ENCODE data around the gene DNAH8. TPM values are rescaled to one million over a fixed set of nuclear protein-coding genes. Genes with fewer than 3 reads are reported as not detected.

The DNAH8 gene
- polyA plus RNA-seq, 3 donors = not detected

GRCh38 chr6:39003072-39003471, 288.0 kb downstream of the DNAH8 start:
- Histone ChIP-seq H2AFZ (ENCODE audit: insufficient read depth, low read depth, low read length, poor library complexity, severe bottlenecking) (no peak overlapping the region), H3K4me1 (ENCODE audit: control insufficient read depth in 1 of 2, insufficient read depth in 2 of 2, low read length in 2 of 2) (no peaks in the 10 kb centered on the region), H3K9ac (ENCODE audit: insufficient read depth, low read length, poor library complexity, severe bottlenecking) (no peak overlapping the region), H3K27ac (ENCODE audit: low read depth in 1 of 2, low read length in 2 of 2) (no peak overlapping the region), H4K20me1 (ENCODE audit: insufficient read depth, low read length) (no peaks in the 10 kb centered on the region), H3K27me3 (ENCODE audit: control insufficient read depth in 2 of 2, insufficient read depth in 2 of 2, low read length in 2 of 2) (peaks cover 20 to 26% of the 10 kb centered on the region in 2 donors), H3K36me3 (replicated peaks in 1 of 2; ENCODE audit: control insufficient read depth in 1 of 2, insufficient read depth in 2 of 2, low read length in 2 of 2) (no peaks in the 10 kb centered on the region), H3K4me2 (replicated peaks; ENCODE audit: extremely low read depth, low read length, poor library complexity, severe bottlenecking) (no peak overlapping the region), H3K4me3 (replicated peaks in 1 of 3; ENCODE audit: low read depth in 2 of 3, low read length in 3 of 3) (no peak overlapping the region), H3K79me2 (ENCODE audit: insufficient read depth, low read length) (no peaks in the 10 kb centered on the region), H3K9me3 (replicated peaks in 1 of 2; ENCODE audit: control insufficient read depth in 1 of 2, insufficient read depth in 1 of 2, low read length in 2 of 2) (no peaks in the 10 kb centered on the region)
- intact Hi-C loops (cut with micrococcal nuclease) = no loop called here
- TF ChIP-seq CTCF (IDR thresholded peaks at IDR 0.05) = no peak
- 0% methylated on average over 1 of the region's 3 CpGs for WGBS (ENCODE audit: insufficient coverage)
- H3K27me3 Mint-ChIP-seq (ENCODE audit: low read depth in 3 of 3) = peaks cover 21 to 43% (median 22%) of the 10 kb centered on the region in 3 donors
- peaks cover 0 to 2% (median 0%) of the 10 kb centered on the region in 7 donors for H3K9me3 Mint-ChIP-seq
- no peak overlapping the region for H3K4me3 Mint-ChIP-seq
- no peaks in the 10 kb centered on the region for H3K4me1 Mint-ChIP-seq
- no peak for DNase-seq
- no peaks in the 10 kb centered on the region for H3K36me3 Mint-ChIP-seq
- no peak overlapping the region for H3K27ac Mint-ChIP-seq

- Histone ChIP-seq H3K4me1 (ENCODE audit: control insufficient read depth in 1 of 2, insufficient read depth in 2 of 2, low read length in 2 of 2) (no peaks in the 10 kb centered on the region), H4K20me1 (ENCODE audit: insufficient read depth, low read length) (no peaks in the 10 kb centered on the region), H3K36me3 (replicated peaks in 1 of 2; ENCODE audit: control insufficient read depth in 1 of 2, insufficient read depth in 2 of 2, low read length in 2 of 2) (no peaks in the 10 kb centered on the region), H3K9me3 (replicated peaks in 1 of 2; ENCODE audit: control insufficient read depth in 1 of 2, insufficient read depth in 1 of 2, low read length in 2 of 2) (no peaks in the 10 kb centered on the region), H3K27ac (ENCODE audit: low read depth in 1 of 2, low read length in 2 of 2) (no peak overlapping the region), H2AFZ (ENCODE audit: insufficient read depth, low read depth, low read length, poor library complexity, severe bottlenecking) (no peak overlapping the region), H3K4me3 (replicated peaks in 1 of 3; ENCODE audit: low read depth in 2 of 3, low read length in 3 of 3) (no peak overlapping the region), H3K4me2 (replicated peaks; ENCODE audit: extremely low read depth, low read length, poor library complexity, severe bottlenecking) (no peak overlapping the region), H3K79me2 (ENCODE audit: insufficient read depth, low read length) (no peaks in the 10 kb centered on the region), H3K9ac (ENCODE audit: insufficient read depth, low read length, poor library complexity, severe bottlenecking) (no peak overlapping the region), H3K27me3 (ENCODE audit: control insufficient read depth in 2 of 2, insufficient read depth in 2 of 2, low read length in 2 of 2) (peaks cover 19 to 29% of the 10 kb centered on the region in 2 donors)
- Mint-ChIP-seq H3K27me3 (ENCODE audit: low read depth in 3 of 3) (peaks cover 20 to 45% (median 22%) of the 10 kb centered on the region in 3 donors), H3K9me3 (peaks cover 0 to 2% (median 0%) of the 10 kb centered on the region in 7 donors), H3K27ac (no peak overlapping the region), H3K36me3 (no peaks in the 10 kb centered on the region), H3K4me1 (no peaks in the 10 kb centered on the region), H3K4me3 (no peak overlapping the region)
- TF ChIP-seq CTCF (IDR thresholded peaks at IDR 0.05) = no peak
- no CpG with 5 or more reads among the region's 1 CpG for WGBS (ENCODE audit: insufficient coverage)
- intact Hi-C loops (cut with micrococcal nuclease) = no loop called here
- no peak for DNase-seq
These were observed 288.4 kb downstream of the DNAH8 start for GRCh38 chr6:39003492-39003891.

All from CD14-positive monocyte (primary cell).